Measurements from ENCODE around the gene SH3PXD2A.

- TF ChIP-seq POLR2A (IDR thresholded peaks at IDR 0.05; ENCODE audit: low read length) (no peak), GATA1 (IDR thresholded peaks at IDR 0.05; ENCODE audit: low read depth, low read length) (no peak)
Observed at GRCh38 chr10:103573205-103573487, 282.2 kb downstream of the SH3PXD2A start.
